T-helper 2 cell treated with Interferon-gamma antibody and Interleukin-4, amounts not matched to agents 100 ng/mL and 5 ng/mL, for 36 hours (primary cell): ENCODE measurements around the gene KRT83. TPM values are rescaled to one million over a fixed set of nuclear protein-coding genes. Genes with fewer than 3 reads are reported as not detected.

Experiments used
- intact Hi-C: fragments of 100-400 bp; cut with micrococcal nuclease; formaldehyde crosslinking; loops from one replicate; pipeline ENCODE4 v1.15.1; 2023
- total RNA-seq: library from RNA; stranded (reverse); gene quantifications from 2 replicates; pipeline ENCODE4 v1.2.3, GENCODE V29; 2022

The KRT83 gene
- total RNA-seq, 1 donor from 2014 or later = not detected

GRCh38 chr12:52267266-52267665 lies 53.9 kb downstream of the KRT83 start:
- intact Hi-C loops = no loop called here

GRCh38 chr12:52266514-52266913 lies 54.7 kb downstream of the KRT83 start:
- intact Hi-C loops = no loop called here

GRCh38 chr12:52264435-52264825 lies 56.8 kb downstream of the KRT83 start:
- intact Hi-C loops = no loop called here

Other genes starting within 250 kb of the KRT83 start
- not detected in 2 replicates for gene SMIM41, start 241.7 kb downstream of the KRT83 start, total RNA-seq
- not detected in 2 replicates for gene KRT80, start 129.4 kb downstream of the KRT83 start, total RNA-seq
- gene KRT7, start 88.2 kb downstream of the KRT83 start, total RNA-seq = 5.3 and 8.3 TPM in 2 replicates
- gene KRT86, start 46.8 kb downstream of the KRT83 start, total RNA-seq = 0.48 and 0.50 TPM in 2 replicates
- 0.11 TPM in 1 of 2 replicates, not detected in the other for gene KRT81, start 29.9 kb downstream of the KRT83 start, total RNA-seq
- not detected in 2 replicates for gene KRT85, start 46.1 kb upstream of the KRT83 start, total RNA-seq
- gene KRT84, start 64.3 kb upstream of the KRT83 start, total RNA-seq = not detected in 2 replicates
- gene KRT82, start 84.9 kb upstream of the KRT83 start, total RNA-seq = not detected in 2 replicates
- gene KRT75, start 113.0 kb upstream of the KRT83 start, total RNA-seq = not detected in 2 replicates
- gene KRT6B, start 130.7 kb upstream of the KRT83 start, total RNA-seq = not detected in 2 replicates
- gene KRT6C, start 152.4 kb upstream of the KRT83 start, total RNA-seq = not detected in 2 replicates
- not detected in 2 replicates for gene KRT6A, start 171.9 kb upstream of the KRT83 start, total RNA-seq
- not detected in 2 replicates for gene KRT5, start 199.0 kb upstream of the KRT83 start, total RNA-seq
- not detected in 2 replicates for gene KRT71, start 231.7 kb upstream of the KRT83 start, total RNA-seq